HepG2 (cell line): ENCODE data around the gene CIAO3. TPM values are rescaled to one million over a fixed set of nuclear protein-coding genes. Genes with fewer than 3 reads are reported as not detected.

Experiments used
- ATRX ChIP-seq: sonication (generic); formaldehyde crosslinking; IDR thresholded peaks from 2 replicates; pipeline ENCODE4 v1.4.0; 2020; ENCODE audit warnings: missing genetic modification reagents, borderline replicate concordance
- IRF1 ChIP-seq: sonication (generic); formaldehyde crosslinking; IDR thresholded peaks from 2 replicates; pipeline ENCODE4 v1.4.0; 2020; ENCODE audit warnings: low read depth, mild to moderate bottlenecking, missing genetic modification reagents
- KDM2A ChIP-seq: sonication (generic); formaldehyde crosslinking; IDR thresholded peaks from 2 replicates; pipeline ENCODE4 v1.4.0; 2020; ENCODE audit warnings: low read depth, missing genetic modification reagents, borderline replicate concordance
- MZF1 ChIP-seq: sonication (generic); formaldehyde crosslinking; IDR thresholded peaks from 2 replicates; pipeline ENCODE4 v1.8.1; 2023; ENCODE audit warnings: mild to moderate bottlenecking, missing genetic modification reagents, borderline replicate concordance
- NFE2L2 ChIP-seq: fragments of 150-350 bp; IDR thresholded peaks from 2 replicates; pipeline ENCODE4 v1.6.1; 2014; ENCODE audit warnings: low read length
- PRMT3 ChIP-seq: sonication (generic); formaldehyde crosslinking; IDR thresholded peaks from 2 replicates; pipeline ENCODE4 v1.8.1; 2022; ENCODE audit warnings: low read depth, mild to moderate bottlenecking, moderate library complexity, missing genetic modification reagents, borderline replicate concordance
- REPIN1 ChIP-seq: sonication (generic); formaldehyde crosslinking; IDR thresholded peaks from 2 replicates; pipeline ENCODE4 v1.8.0; 2022; ENCODE audit warnings: missing genetic modification reagents, low read depth, mild to moderate bottlenecking, borderline replicate concordance
- RFX3 ChIP-seq: IDR thresholded peaks from 2 replicates; pipeline ENCODE4 v1.6.1; 2016; ENCODE audit warnings: missing biosample characterization, missing genetic modification reagents
- RFX5 ChIP-seq: IDR thresholded peaks from 2 replicates; pipeline ENCODE4 v1.6.1; 2011; ENCODE audit warnings: low read depth, low read length, improper control_type of control experiment
- SALL2 ChIP-seq: sonication (generic); formaldehyde crosslinking; IDR thresholded peaks from 2 replicates; pipeline ENCODE4 v1.8.1; 2023; ENCODE audit warnings: mild to moderate bottlenecking, missing genetic modification reagents, inconsistent platforms
- SMARCC2 ChIP-seq: fragments of 450-650 bp; IDR thresholded peaks from 2 replicates; pipeline ENCODE4 v1.6.1; 2017; ENCODE audit warnings: antibody characterized with exemption, mild to moderate bottlenecking
- SRSF1 ChIP-seq: fragments of 200-400 bp; formaldehyde crosslinking; optimal IDR thresholded peaks from 2 replicates; pipeline ENCODE3; 2017; ENCODE audit warnings: mild to moderate bottlenecking, low read depth, low read length, moderate library complexity
- ZNF180 ChIP-seq: sonication (generic); formaldehyde crosslinking; IDR thresholded peaks from 2 replicates; pipeline ENCODE4 v1.4.0; 2020; ENCODE audit warnings: low read depth, missing genetic modification reagents, borderline replicate concordance
- ZNF253 ChIP-seq: sonication (generic); formaldehyde crosslinking; IDR thresholded peaks from 2 replicates; pipeline ENCODE4 v1.8.0; 2022; ENCODE audit warnings: mild to moderate bottlenecking, missing genetic modification reagents, borderline replicate concordance
- ZNF282 ChIP-seq: fragments of 450-650 bp; IDR thresholded peaks from 2 replicates; pipeline ENCODE4 v1.6.1; 2018; ENCODE audit not compliant: partially characterized antibody
- ZNF549 ChIP-seq: sonication (generic); formaldehyde crosslinking; IDR thresholded peaks from 2 replicates; pipeline ENCODE4 v1.5.0; 2020; ENCODE audit warnings: missing genetic modification reagents
- ZNF652 ChIP-seq: IDR thresholded peaks from 2 replicates; pipeline ENCODE4 v1.6.1; 2016; ENCODE audit warnings: low read depth, borderline replicate concordance
- ZNF709 ChIP-seq: sonication (generic); formaldehyde crosslinking; IDR thresholded peaks from 2 replicates; pipeline ENCODE4 v1.5.0; 2020; ENCODE audit warnings: mild to moderate bottlenecking, missing genetic modification reagents
- ZNF724P ChIP-seq: sonication (generic); formaldehyde crosslinking; IDR thresholded peaks from 2 replicates; pipeline ENCODE4 v1.8.0; 2022; ENCODE audit warnings: missing genetic modification reagents, borderline replicate concordance
- ZSCAN22 ChIP-seq: sonication (generic); formaldehyde crosslinking; IDR thresholded peaks from 2 replicates; pipeline ENCODE4 v1.4.0; 2020; ENCODE audit warnings: mild to moderate bottlenecking, missing genetic modification reagents
- polyA plus RNA-seq, 8 experiments: library from polyadenylated mRNA; depleted of rRNA in 3 of 8; stranded (reverse) in 7 of 8; unstranded in 1 of 8; fragments of >200 nt; fragmentation: Illumina TruSeq in 4 of 8; extraction: Trizol in 4 of 8; gene quantifications; 2 replicates each; pipeline versions ENCODE4 v1.2.1 to v1.2.3, GENCODE V29; 2011 to 2016; ENCODE audit warnings: low read depth in 4 of 8, missing spikeins in 1 of 8, mixed read lengths in 1 of 8; ENCODE audit not compliant: insufficient read depth in 1 of 8
- total RNA-seq, 5 experiments: library from RNA; depleted of rRNA; stranded (reverse); fragments of >200 nt; fragmentation: Illumina TruSeq; extraction: Trizol; gene quantifications; 2 replicates each; pipeline ENCODE4 v1.2.3, GENCODE V29; 2016; ENCODE audit warnings: low read depth in 1 of 5
- TF ChIP-seq, protein P1 (sequence below): sonication (generic); formaldehyde crosslinking; IDR thresholded peaks from 2 replicates; pipeline ENCODE4 v1.5.1; 2020; ENCODE audit warnings: mild to moderate bottlenecking, missing genetic modification reagents, moderate library complexity
- TF ChIP-seq, protein P2 (sequence below): sonication (generic); formaldehyde crosslinking; IDR thresholded peaks from 2 replicates; pipeline ENCODE4 v1.5.0; 2020; ENCODE audit warnings: mild to moderate bottlenecking, missing genetic modification reagents

Gene CIAO3
- total and polyA plus RNA-seq, 2 of the 13 experiments (the other 11 are each of a cell fraction or from before 2014, with no cell fraction given), result 21.7 to 25.0 TPM

DNA sequence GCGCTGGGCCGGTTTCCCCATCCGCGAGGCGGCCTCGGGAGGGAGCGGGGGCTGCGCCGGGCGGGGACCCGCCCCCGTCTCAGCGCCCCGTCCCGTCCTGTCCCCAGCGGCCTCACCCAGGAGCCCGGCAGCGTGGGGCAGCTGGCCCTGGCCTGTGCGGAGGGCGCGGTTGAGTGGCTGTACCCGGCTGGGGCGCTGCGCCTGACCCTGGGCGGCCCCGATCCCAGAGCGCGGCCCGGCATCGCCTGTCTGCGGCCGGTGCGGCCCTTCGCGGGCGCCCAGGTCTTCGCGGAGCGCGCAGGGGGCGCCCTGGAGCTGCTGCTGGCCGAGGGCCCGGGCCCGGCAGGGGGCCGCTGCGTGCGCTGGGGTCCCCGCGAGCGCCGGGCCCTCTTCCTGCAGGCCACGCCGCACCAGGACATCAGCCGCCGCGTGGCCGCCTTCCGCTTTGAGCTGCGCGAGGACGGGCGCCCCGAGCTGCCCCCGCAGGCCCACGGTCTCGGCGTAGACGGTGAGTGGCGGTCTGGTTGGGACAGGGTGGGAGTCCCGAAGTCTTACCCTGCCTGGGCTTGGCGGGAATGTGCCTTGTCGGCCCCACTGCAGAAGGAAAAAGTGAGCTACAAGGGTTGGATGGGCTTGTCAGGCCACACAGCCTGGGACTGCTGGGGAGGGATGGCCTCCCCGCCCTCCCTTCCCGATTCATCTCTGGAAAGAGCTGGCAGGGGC, 25.2 kb downstream of the CIAO3 start (continued):
- TF ChIP-seq, protein P1, sequence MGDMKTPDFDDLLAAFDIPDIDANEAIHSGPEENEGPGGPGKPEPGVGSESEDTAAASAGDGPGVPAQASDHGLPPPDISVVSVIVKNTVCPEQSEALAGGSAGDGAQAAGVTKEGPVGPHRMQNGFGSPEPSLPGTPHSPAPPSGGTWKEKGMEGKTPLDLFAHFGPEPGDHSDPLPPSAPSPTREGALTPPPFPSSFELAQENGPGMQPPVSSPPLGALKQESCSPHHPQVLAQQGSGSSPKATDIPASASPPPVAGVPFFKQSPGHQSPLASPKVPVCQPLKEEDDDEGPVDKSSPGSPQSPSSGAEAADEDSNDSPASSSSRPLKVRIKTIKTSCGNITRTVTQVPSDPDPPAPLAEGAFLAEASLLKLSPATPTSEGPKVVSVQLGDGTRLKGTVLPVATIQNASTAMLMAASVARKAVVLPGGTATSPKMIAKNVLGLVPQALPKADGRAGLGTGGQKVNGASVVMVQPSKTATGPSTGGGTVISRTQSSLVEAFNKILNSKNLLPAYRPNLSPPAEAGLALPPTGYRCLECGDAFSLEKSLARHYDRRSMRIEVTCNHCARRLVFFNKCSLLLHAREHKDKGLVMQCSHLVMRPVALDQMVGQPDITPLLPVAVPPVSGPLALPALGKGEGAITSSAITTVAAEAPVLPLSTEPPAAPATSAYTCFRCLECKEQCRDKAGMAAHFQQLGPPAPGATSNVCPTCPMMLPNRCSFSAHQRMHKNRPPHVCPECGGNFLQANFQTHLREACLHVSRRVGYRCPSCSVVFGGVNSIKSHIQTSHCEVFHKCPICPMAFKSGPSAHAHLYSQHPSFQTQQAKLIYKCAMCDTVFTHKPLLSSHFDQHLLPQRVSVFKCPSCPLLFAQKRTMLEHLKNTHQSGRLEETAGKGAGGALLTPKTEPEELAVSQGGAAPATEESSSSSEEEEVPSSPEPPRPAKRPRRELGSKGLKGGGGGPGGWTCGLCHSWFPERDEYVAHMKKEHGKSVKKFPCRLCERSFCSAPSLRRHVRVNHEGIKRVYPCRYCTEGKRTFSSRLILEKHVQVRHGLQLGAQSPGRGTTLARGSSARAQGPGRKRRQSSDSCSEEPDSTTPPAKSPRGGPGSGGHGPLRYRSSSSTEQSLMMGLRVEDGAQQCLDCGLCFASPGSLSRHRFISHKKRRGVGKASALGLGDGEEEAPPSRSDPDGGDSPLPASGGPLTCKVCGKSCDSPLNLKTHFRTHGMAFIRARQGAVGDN, result peak; percentile 79
- no peak for TF ChIP-seq REPIN1 (CRISPR knock-in tag)
- TF ChIP-seq ATRX (CRISPR knock-in tag), result no peak
- TF ChIP-seq SALL2 (CRISPR knock-in tag), result 0 out of 2 replicates have a peak, but pooled peaks have one; percentile 7
- TF ChIP-seq MZF1 (CRISPR knock-in tag), result no peak
- TF ChIP-seq PRMT3 (CRISPR knock-in tag), result no peak
- TF ChIP-seq ZNF253 (CRISPR knock-in tag), result no peak
- no peak for TF ChIP-seq ZNF549 (CRISPR knock-in tag)
- peak; percentile 34; the same call in 1 of the 2 replicates for TF ChIP-seq KDM2A (CRISPR knock-in tag)
- no peak for TF ChIP-seq ZNF652 (CRISPR knock-in tag)
- no peak for TF ChIP-seq RFX5
- TF ChIP-seq ZNF709 (CRISPR knock-in tag), result no peak
- TF ChIP-seq ZSCAN22, result no peak
- TF ChIP-seq NFE2L2, result no peak
- peak; percentile 59 for TF ChIP-seq SRSF1
- no peak for TF ChIP-seq IRF1 (CRISPR knock-in tag)
- TF ChIP-seq SMARCC2, result no peak
- no peak for TF ChIP-seq ZNF180 (CRISPR knock-in tag)
- TF ChIP-seq ZNF724P (CRISPR knock-in tag), result no peak; the same call in 1 of the 2 replicates
- TF ChIP-seq, protein P2, sequence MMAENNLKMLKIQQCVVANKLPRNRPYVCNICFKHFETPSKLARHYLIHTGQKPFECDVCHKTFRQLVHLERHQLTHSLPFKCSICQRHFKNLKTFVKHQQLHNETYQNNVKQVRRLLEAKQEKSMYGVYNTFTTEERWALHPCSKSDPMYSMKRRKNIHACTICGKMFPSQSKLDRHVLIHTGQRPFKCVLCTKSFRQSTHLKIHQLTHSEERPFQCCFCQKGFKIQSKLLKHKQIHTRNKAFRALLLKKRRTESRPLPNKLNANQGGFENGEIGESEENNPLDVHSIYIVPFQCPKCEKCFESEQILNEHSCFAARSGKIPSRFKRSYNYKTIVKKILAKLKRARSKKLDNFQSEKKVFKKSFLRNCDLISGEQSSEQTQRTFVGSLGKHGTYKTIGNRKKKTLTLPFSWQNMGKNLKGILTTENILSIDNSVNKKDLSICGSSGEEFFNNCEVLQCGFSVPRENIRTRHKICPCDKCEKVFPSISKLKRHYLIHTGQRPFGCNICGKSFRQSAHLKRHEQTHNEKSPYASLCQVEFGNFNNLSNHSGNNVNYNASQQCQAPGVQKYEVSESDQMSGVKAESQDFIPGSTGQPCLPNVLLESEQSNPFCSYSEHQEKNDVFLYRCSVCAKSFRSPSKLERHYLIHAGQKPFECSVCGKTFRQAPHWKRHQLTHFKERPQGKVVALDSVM (CRISPR knock-in tag), result no peak
- TF ChIP-seq ZNF282, result no peak
- TF ChIP-seq RFX3 (CRISPR knock-in tag), result no peak
